HepG2 (cell line): ENCODE results near the gene FAHD2A.

Source experiments
- ATF3 ChIP-seq: sonication (generic); formaldehyde crosslinking; IDR thresholded peaks from 2 replicates; pipeline ENCODE4 v1.4.0; 2020; ENCODE audit warnings: missing genetic modification reagents
- CEBPB ChIP-seq: IDR thresholded peaks from 2 replicates; pipeline ENCODE4 v1.6.1; 2011; ENCODE audit warnings: low read depth, low read length, improper control_type of control experiment, borderline replicate concordance
- CTCF ChIP-seq: sonication (generic); formaldehyde crosslinking; IDR thresholded peaks from 2 replicates; pipeline ENCODE4 v1.5.0; 2020; ENCODE audit warnings: mild to moderate bottlenecking, missing genetic modification reagents, moderate library complexity
- HOMEZ ChIP-seq: IDR thresholded peaks from 2 replicates; pipeline ENCODE4 v1.6.1; 2016; ENCODE audit warnings: low read depth
- JUND ChIP-seq: sonication (generic); formaldehyde crosslinking; IDR thresholded peaks from 2 replicates; pipeline ENCODE4 v1.8.0; 2022; ENCODE audit warnings: mild to moderate bottlenecking, missing genetic modification reagents
- KAT2B ChIP-seq: fragments of 150-350 bp; IDR thresholded peaks from 2 replicates; pipeline ENCODE4 v1.6.1; 2014; ENCODE audit warnings: low read depth, low read length, borderline replicate concordance
- POLR2A ChIP-seq, 2 experiments: IDR thresholded peaks; 2 replicates each; pipeline ENCODE4 v1.6.1; 2011; ENCODE audit warnings: low read depth in 2 of 2, low read length in 2 of 2, mild to moderate bottlenecking in 1 of 2, moderate library complexity in 1 of 2; ENCODE audit not compliant: insufficient read depth in 1 of 2
- ZBTB34 ChIP-seq: sonication (generic); formaldehyde crosslinking; IDR thresholded peaks from 2 replicates; pipeline ENCODE4 v1.8.0; 2022; ENCODE audit warnings: mild to moderate bottlenecking, missing genetic modification reagents
- ZNF143 ChIP-seq: sonication (generic); formaldehyde crosslinking; IDR thresholded peaks from 2 replicates; pipeline ENCODE4 v1.4.0; 2020; ENCODE audit warnings: missing genetic modification reagents
- ZNF563 ChIP-seq: sonication (generic); formaldehyde crosslinking; IDR thresholded peaks from 2 replicates; pipeline ENCODE4 v1.8.0; 2022; ENCODE audit warnings: mild to moderate bottlenecking, moderate library complexity, missing genetic modification reagents

GRCh38 chr2:95374921-95375471, 27.5 kb upstream of the FAHD2A start:
- TF ChIP-seq ZNF143 (CRISPR knock-in tag) = no peak
- TF ChIP-seq CTCF = no peak
- no peak for TF ChIP-seq ZBTB34 (CRISPR knock-in tag)
- TF ChIP-seq ATF3 = no peak
- no peak for TF ChIP-seq KAT2B
- TF ChIP-seq CEBPB = no peak
- no peak for TF ChIP-seq HOMEZ (CRISPR knock-in tag)
- TF ChIP-seq POLR2A (IDR thresholded peaks at IDR 0.05; ENCODE audit: insufficient read depth in 1 of 2, low read depth in 2 of 2, low read length in 2 of 2) = no peak
- no peak for TF ChIP-seq JUND (CRISPR knock-in tag)
- TF ChIP-seq ZNF563 (CRISPR knock-in tag) = no peak
